Measurements from ENCODE around the gene HCRT. TPM values are rescaled to one million over a fixed set of nuclear protein-coding genes. Genes with fewer than 3 reads are reported as not detected.
"Not testable (repeated sequence)": the region's sequence is repeated elsewhere in the genome, so short reads cannot be mapped to it uniquely, and the experiment has no call there.

Gene HCRT
- total RNA-seq, 1 donor from 2014 or later = not detected

- DNase-seq (ENCODE audit: low read depth) = no peak
- no peak overlapping the region for H3K4me3 ChIP-seq (ENCODE audit: low read depth, low read length)
- H3K36me3 ChIP-seq (ENCODE audit: control insufficient read depth, insufficient read depth, low read length) = peaks cover 14% of the 10 kb centered on the region
- H3K27me3 ChIP-seq (ENCODE audit: control insufficient read depth, insufficient read depth, low read length) = no peaks in the 10 kb centered on the region
- no peak for FAIRE-seq
- TF ChIP-seq CTCF (IDR thresholded peaks at IDR 0.05; ENCODE audit: insufficient read depth, low read length, severe bottlenecking) = no peak
Measured at GRCh38 chr17:42141382-42141781, 43.9 kb downstream of the HCRT start.

GRCh38 chr17:42140690-42141089 lies 44.6 kb downstream of the HCRT start:
- DNase-seq (ENCODE audit: low read depth) = not testable (repeated sequence)

GRCh38 chr17:42138749-42139492 lies 46.3 kb downstream of the HCRT start:
- no peak for FAIRE-seq

More at GRCh38 chr17:42140690-42141089, 44.6 kb downstream of the HCRT start:
- H3K4me3 ChIP-seq (ENCODE audit: low read depth, low read length); FAIRE-seq; H3K27me3 ChIP-seq (ENCODE audit: control insufficient read depth, insufficient read depth, low read length): not testable (repeated sequence)
- peaks cover 14% of the 10 kb centered on the region for H3K36me3 ChIP-seq (ENCODE audit: control insufficient read depth, insufficient read depth, low read length)

GRCh38 chr17:42136654-42137051 lies 48.6 kb downstream of the HCRT start:
- no peak for FAIRE-seq
- no peak for DNase-seq (ENCODE audit: low read depth)
- TF ChIP-seq CTCF (IDR thresholded peaks at IDR 0.05; ENCODE audit: insufficient read depth, low read length, severe bottlenecking) = no peak
- H3K27me3 ChIP-seq (ENCODE audit: control insufficient read depth, insufficient read depth, low read length) = no peaks in the 10 kb centered on the region
- no peak overlapping the region for H3K4me3 ChIP-seq (ENCODE audit: low read depth, low read length)
- H3K36me3 ChIP-seq (ENCODE audit: control insufficient read depth, insufficient read depth, low read length) = peaks cover 7% of the 10 kb centered on the region

More at GRCh38 chr17:42138749-42139492, 46.3 kb downstream of the HCRT start:
- DNase-seq (ENCODE audit: low read depth) = no peak
- Histone ChIP-seq H3K27me3 (ENCODE audit: control insufficient read depth, insufficient read depth, low read length) (no peaks in the 10 kb centered on the region), H3K4me3 (ENCODE audit: low read depth, low read length) (no peak overlapping the region), H3K36me3 (ENCODE audit: control insufficient read depth, insufficient read depth, low read length) (peaks cover 13% of the 10 kb centered on the region)
- TF ChIP-seq CTCF (IDR thresholded peaks at IDR 0.05; ENCODE audit: insufficient read depth, low read length, severe bottlenecking) = no peak

- no peaks in the 10 kb centered on the region for H3K27me3 ChIP-seq (ENCODE audit: control insufficient read depth, insufficient read depth, low read length)
- TF ChIP-seq CTCF (IDR thresholded peaks at IDR 0.05; ENCODE audit: insufficient read depth, low read length, severe bottlenecking) = no peak
- DNase-seq (ENCODE audit: low read depth) (peak; percentile 88), FAIRE-seq (peak; percentile 90)
- peaks cover 6% of the 10 kb centered on the region for H3K36me3 ChIP-seq (ENCODE audit: control insufficient read depth, insufficient read depth, low read length)
- H3K4me3 ChIP-seq (ENCODE audit: low read depth, low read length) = no peak overlapping the region
Measured at GRCh38 chr17:42135664-42136653, 49.3 kb downstream of the HCRT start.

- H3K36me3 ChIP-seq (ENCODE audit: control insufficient read depth, insufficient read depth, low read length) = peaks cover 10% of the 10 kb centered on the region
- no peaks in the 10 kb centered on the region for H3K27me3 ChIP-seq (ENCODE audit: control insufficient read depth, insufficient read depth, low read length)
- FAIRE-seq = no peak
- DNase-seq (ENCODE audit: low read depth) = no peak
- TF ChIP-seq CTCF (IDR thresholded peaks at IDR 0.05; ENCODE audit: insufficient read depth, low read length, severe bottlenecking) = no peak
- no peak overlapping the region for H3K4me3 ChIP-seq (ENCODE audit: low read depth, low read length)
Measured at GRCh38 chr17:42135151-42135550, 50.1 kb downstream of the HCRT start.
